Cardiac muscle cell (in vitro differentiated cells and primary cell): ENCODE results near the gene CACNG5. TPM values are rescaled to one million over a fixed set of nuclear protein-coding genes. Genes with fewer than 3 reads are reported as not detected.

Experiments used
- DNase-seq, 2 donors: peaks; one replicate each; pipeline versions ENCODE4 v3.0.0 to v3.0.0-alpha.2; 2010 to 2017; ENCODE audit warnings: low read depth in 1 of 2, low spot score in 1 of 2
- H3K27ac ChIP-seq: fragments of 200-600 bp; sonication (generic); 2 replicates; pipeline ENCODE4 v1.5.1; 2016
- H3K27me3 ChIP-seq: fragments of 200-600 bp; sonication (generic); 2 replicates; pipeline ENCODE4 v1.6.0; 2016; ENCODE audit warnings: control low read depth
- H3K36me3 ChIP-seq: fragments of 200-600 bp; sonication (generic); 2 replicates; pipeline ENCODE4 v1.5.1; 2016; ENCODE audit warnings: control low read depth
- H3K4me1 ChIP-seq: fragments of 200-600 bp; sonication (generic); 2 replicates; pipeline ENCODE4 v1.8.1; 2017; ENCODE audit warnings: low read depth, mild to moderate bottlenecking, mixed run types
- H3K4me3 ChIP-seq: fragments of 200-600 bp; sonication (generic); 2 replicates; pipeline ENCODE4 v1.5.1; 2016; ENCODE audit warnings: mild to moderate bottlenecking
- H3K9me3 ChIP-seq: fragments of 200-600 bp; sonication (generic); 2 replicates; pipeline ENCODE4 v1.5.1; 2017; ENCODE audit warnings: low read depth, mild to moderate bottlenecking, control low read depth
- polyA plus RNA-seq: library from polyadenylated mRNA; unstranded; fragments of >200 nt; fragmentation: Nextera tagmentation; extraction: Ambion mirVana; gene quantifications from 2 replicates; pipeline ENCODE4 v1.2.1, GENCODE V29; 2016
- total RNA-seq: library from RNA; depleted of rRNA; stranded (reverse); fragments of >200 nt; gene quantifications from 2 replicates; pipeline ENCODE4 v1.2.3, GENCODE V29; 2016
- TF ChIP-seq, protein P1 (sequence below): IDR thresholded peaks from 2 replicates; pipeline ENCODE4 v1.5.1; 2012; ENCODE audit warnings: low read depth, mild to moderate bottlenecking, low read length

The CACNG5 gene
- total and polyA plus RNA-seq, 2 experiments from 2014 or later = not detected

DNA sequence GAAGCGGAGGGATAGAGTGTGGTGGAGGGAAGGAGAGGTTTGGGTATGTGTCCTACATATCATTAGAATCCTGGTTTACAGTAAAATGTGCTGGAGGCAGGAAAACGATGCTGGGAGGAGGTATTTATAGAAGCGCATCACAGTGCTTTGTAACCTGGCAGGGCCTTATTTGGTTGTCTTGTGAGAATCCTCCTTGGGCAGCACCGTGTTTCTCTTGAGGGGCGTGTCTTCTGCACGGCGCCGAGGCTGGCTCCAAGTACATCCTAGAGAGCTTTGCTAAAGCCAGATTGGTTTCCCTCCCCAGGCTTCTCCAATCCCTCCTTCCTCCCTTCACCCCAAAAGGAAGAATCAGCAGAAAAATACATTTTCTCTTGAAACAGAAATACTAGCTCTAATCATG, 24.4 kb downstream of the CACNG5 start:
- DNase-seq = peak in 1 of 2 donors; percentile 22
- H3K9me3 ChIP-seq = no peaks in the 10 kb centered on the region
- peaks cover 8% of the 10 kb centered on the region for H3K4me1 ChIP-seq
- TF ChIP-seq, protein P1, sequence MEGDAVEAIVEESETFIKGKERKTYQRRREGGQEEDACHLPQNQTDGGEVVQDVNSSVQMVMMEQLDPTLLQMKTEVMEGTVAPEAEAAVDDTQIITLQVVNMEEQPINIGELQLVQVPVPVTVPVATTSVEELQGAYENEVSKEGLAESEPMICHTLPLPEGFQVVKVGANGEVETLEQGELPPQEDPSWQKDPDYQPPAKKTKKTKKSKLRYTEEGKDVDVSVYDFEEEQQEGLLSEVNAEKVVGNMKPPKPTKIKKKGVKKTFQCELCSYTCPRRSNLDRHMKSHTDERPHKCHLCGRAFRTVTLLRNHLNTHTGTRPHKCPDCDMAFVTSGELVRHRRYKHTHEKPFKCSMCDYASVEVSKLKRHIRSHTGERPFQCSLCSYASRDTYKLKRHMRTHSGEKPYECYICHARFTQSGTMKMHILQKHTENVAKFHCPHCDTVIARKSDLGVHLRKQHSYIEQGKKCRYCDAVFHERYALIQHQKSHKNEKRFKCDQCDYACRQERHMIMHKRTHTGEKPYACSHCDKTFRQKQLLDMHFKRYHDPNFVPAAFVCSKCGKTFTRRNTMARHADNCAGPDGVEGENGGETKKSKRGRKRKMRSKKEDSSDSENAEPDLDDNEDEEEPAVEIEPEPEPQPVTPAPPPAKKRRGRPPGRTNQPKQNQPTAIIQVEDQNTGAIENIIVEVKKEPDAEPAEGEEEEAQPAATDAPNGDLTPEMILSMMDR = no peak
- no peak overlapping the region for H3K4me3 ChIP-seq
- H3K36me3 ChIP-seq = no peaks in the 10 kb centered on the region
- H3K27me3 ChIP-seq = no peaks in the 10 kb centered on the region
- no peak overlapping the region for H3K27ac ChIP-seq

DNA sequence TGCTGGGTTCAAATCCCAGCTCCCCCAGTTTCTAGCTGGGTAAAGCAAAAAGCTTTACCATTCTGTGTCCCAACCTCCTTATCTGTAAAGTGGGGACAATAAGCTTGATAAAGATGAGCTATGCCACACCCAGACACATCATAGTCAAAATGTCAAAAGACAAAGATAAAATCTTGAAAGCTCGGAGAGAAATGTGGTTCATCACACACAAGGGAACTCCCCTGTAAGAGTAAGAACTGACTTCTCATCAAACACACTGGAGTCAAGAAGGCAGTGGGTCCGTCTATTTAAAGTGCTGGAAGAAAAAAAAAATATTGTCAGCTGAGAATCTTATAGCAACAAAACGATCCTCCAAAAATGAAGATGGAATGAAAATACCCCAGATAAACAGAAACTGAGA, 25.3 kb downstream of the CACNG5 start:
- no peaks in the 10 kb centered on the region for H3K36me3 ChIP-seq
- DNase-seq = no peak
- H3K27me3 ChIP-seq = no peaks in the 10 kb centered on the region
- H3K27ac ChIP-seq = no peak overlapping the region
- H3K9me3 ChIP-seq = no peaks in the 10 kb centered on the region
- no peak overlapping the region for H3K4me3 ChIP-seq
- TF ChIP-seq, protein P1 = no peak
- H3K4me1 ChIP-seq = peaks cover 8% of the 10 kb centered on the region

DNA sequence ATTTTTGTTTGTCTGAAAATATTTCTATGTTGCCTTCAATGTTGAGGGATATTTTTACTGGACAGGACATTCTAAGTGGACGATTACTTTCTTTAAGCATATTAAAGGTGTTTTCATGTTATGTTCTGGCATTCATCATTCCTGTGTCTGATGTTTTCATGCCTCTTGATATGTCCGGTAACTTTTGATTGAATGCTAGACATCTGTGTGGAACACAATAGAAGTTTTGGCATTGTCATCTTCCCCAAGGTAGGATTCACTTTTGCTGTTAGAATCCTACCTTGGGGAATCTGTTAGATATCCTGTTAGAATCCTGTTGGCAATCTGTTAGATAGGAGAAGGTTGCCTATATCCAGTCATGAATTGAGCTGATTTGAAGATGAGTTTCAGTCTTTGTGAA, 28.9 kb downstream of the CACNG5 start:
- no peaks in the 10 kb centered on the region for H3K36me3 ChIP-seq
- no peak for DNase-seq
- TF ChIP-seq, protein P1 = no peak
- H3K4me1 ChIP-seq = peaks cover 7% of the 10 kb centered on the region
- H3K27me3 ChIP-seq = no peaks in the 10 kb centered on the region
- no peak overlapping the region for H3K27ac ChIP-seq
- H3K9me3 ChIP-seq = no peaks in the 10 kb centered on the region
- H3K4me3 ChIP-seq = no peak overlapping the region

GRCh38 chr17:66865151-66865550, 30.2 kb downstream of the CACNG5 start:
- no peak for DNase-seq
- TF ChIP-seq, protein P1 = no peak
- Histone ChIP-seq H3K27ac (no peak overlapping the region), H3K9me3 (no peaks in the 10 kb centered on the region), H3K36me3 (no peaks in the 10 kb centered on the region), H3K27me3 (no peaks in the 10 kb centered on the region), H3K4me1 (no peaks in the 10 kb centered on the region), H3K4me3 (no peak overlapping the region)

GRCh38 chr17:66873962-66874361, 39.0 kb downstream of the CACNG5 start:
- H3K27me3 ChIP-seq = no peaks in the 10 kb centered on the region
- H3K9me3 ChIP-seq = no peaks in the 10 kb centered on the region
- H3K4me3 ChIP-seq = no peak overlapping the region
- H3K27ac ChIP-seq = no peak overlapping the region
- no peaks in the 10 kb centered on the region for H3K4me1 ChIP-seq
- no peak for DNase-seq
- no peaks in the 10 kb centered on the region for H3K36me3 ChIP-seq
- TF ChIP-seq, protein P1 = no peak

DNA sequence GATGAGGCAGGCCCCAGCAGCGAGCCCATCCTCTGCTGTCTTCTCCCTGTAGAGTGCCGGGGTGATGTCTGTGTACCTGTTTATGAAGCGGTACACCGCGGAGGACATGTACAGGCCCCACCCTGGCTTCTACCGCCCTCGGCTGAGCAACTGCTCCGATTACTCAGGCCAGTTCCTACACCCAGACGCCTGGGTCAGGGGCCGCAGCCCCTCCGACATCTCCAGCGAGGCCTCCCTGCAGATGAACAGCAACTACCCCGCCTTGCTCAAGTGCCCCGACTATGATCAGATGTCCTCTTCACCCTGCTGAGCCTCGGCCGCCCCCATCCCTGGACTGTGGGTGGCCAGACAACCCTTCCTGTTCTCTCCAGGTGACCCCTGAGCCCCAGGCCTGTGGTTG, 50.0 kb downstream of the CACNG5 start:
- no peaks in the 10 kb centered on the region for H3K4me1 ChIP-seq
- no peaks in the 10 kb centered on the region for H3K36me3 ChIP-seq
- no peaks in the 10 kb centered on the region for H3K9me3 ChIP-seq
- no peak overlapping the region for H3K4me3 ChIP-seq
- no peak for DNase-seq
- TF ChIP-seq, protein P1 = no peak
- H3K27ac ChIP-seq = no peak overlapping the region
- no peaks in the 10 kb centered on the region for H3K27me3 ChIP-seq
